CD4-positive, alpha-beta T cell treated with Interleukin-10 for 1 hour (primary cell): ENCODE data around the gene ITPRIP.
A peak's percentile ranks its signal among the peaks of the same experiment; 100 is the strongest.

ENCODE experiments used
- DNase-seq: peaks from one replicate; pipeline ENCODE4 v3.0.0-alpha.2; 2020

ITPRIP gene

DNA sequence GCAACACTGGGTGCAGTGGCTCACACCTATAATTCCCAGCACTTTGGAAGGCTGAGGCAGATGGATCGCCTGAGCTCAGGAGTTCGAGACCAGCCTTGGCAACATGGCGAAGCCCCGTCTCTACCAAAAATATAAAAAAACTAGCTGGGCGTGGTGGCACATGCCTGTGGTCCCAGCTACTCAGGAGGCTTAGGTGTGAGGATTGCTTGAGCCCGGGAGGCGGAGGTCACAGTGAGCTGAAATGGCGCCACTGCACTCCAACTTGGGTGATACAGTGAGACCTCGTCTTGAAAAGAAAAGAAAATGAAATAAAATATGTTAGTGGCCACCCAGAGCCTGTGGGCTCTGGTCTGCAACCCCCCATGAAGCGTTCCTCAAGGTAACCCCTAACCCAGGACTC is 13.3 kb downstream of the ITPRIP start:
- DNase-seq: no peak

- DNase-seq: no peak
Measured at GRCh38 chr10:104324221-104324686, 14.0 kb downstream of the ITPRIP start.

GRCh38 chr10:104323760-104324201 is 14.5 kb downstream of the ITPRIP start:
- DNase-seq: no peak

DNA sequence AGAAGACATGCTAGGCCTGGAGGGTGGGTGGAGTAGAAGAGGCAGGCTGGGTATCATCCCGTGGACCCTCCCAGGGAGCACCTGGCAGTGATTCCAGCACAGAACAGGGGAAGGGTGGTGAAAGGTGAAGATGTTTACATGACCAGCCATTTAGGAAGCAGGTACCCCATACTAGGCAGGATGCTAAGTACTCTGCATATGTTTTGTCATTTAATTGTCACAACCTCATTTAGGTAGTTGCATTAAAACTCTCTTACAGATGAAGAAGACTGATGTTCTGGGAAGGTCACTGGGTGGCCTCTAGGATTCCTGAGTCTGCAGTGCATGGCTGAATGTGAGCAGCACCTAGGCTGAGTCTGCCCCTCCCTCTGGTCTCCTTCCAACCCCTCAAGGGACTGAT is 15.2 kb downstream of the ITPRIP start:
- DNase-seq: no peak

- peak; percentile 49 for DNase-seq
Measured at GRCh38 chr10:104322416-104322782, 15.9 kb downstream of the ITPRIP start.

GRCh38 chr10:104321725-104322415 is 16.4 kb downstream of the ITPRIP start:
- no peak for DNase-seq

GRCh38 chr10:104321226-104321625 is 17.0 kb downstream of the ITPRIP start:
- no peak for DNase-seq

GRCh38 chr10:104318810-104319741 is 19.2 kb downstream of the ITPRIP start:
- DNase-seq: no peak

- DNase-seq: no peak
Measured at GRCh38 chr10:104318326-104318725, 19.9 kb downstream of the ITPRIP start.

- DNase-seq: no peak
Measured at GRCh38 chr10:104317726-104318299, 20.5 kb downstream of the ITPRIP start.

DNA sequence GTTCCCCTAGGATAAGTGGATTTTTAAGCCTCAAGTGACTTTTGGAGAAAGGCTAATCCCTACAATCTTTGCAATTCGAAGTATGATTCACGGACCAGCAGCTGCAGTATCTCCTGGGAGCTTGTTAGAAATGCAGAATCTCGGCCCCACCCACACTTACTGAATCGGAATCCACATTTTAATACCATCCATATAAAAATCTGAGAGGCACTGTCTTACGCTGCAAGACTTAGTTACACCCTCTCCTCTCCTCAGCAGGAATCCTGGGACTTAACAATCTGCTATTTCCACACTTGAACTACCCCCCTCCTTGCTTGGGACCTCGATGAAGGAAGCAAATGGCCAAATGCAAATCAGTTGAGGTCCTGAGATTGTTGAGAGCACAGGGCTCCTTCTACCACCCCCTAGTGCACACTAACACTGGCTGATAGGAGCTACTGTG is 21.0 kb downstream of the ITPRIP start:
- no peak for DNase-seq

DNA sequence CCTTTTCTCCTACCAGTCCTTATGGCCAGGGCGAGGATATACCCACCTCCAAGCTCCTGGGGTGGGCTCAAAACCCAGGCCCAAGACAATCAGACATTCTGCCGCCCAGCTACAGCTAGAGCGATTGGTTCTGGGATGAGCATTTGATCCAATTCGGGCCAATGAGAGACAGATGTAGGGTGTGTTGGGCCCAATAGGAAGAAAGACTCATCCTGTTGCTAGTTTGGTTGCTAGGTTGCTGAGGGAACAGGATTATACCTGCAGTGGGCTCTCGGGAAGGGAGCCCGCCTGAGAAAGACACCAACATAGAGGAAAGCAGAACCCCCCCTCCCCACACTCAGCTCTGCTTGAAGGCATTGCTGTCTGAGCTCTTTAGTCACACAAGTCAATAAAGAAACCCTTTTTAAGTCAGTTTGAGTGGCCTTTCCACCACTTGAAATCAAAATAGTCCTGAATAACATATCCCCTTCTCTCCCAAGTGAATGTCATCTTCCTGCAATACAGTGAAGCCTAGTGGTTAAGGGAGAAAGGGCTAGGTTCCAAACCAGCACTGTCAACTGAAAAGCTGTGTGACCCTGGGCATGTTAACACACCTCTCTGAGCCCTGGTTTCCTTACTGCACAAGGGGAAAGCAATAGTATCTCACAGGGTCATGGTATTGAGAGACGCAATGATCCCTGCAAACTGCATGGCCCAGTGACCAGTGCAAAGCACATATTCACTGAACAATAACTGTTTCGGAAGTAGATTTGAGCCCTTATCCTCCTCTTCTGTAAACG is 21.8 kb downstream of the ITPRIP start:
- DNase-seq: no peak

DNA sequence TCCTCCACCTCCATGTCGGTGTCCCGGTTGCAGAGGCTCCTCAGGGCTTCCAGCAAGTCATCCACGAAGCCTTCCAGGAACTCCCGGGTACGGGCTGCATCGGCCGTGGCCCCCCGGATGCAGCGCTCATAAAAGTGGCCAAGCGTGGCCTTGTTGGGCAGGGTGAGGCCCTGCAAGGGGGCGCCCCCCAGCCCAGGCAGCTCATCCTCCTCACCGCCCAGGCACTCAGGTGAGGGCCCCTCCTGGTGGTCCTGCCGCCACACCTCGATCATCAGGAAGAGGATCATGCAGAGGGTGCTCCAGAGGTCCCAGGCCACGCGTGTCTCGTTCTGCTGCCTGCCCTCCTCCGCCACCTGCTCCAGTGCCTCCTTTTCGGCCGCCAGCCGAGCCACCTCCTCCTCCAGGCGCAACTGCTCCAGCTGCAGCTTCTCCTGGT is 22.8 kb downstream of the ITPRIP start:
- no peak for DNase-seq

DNA sequence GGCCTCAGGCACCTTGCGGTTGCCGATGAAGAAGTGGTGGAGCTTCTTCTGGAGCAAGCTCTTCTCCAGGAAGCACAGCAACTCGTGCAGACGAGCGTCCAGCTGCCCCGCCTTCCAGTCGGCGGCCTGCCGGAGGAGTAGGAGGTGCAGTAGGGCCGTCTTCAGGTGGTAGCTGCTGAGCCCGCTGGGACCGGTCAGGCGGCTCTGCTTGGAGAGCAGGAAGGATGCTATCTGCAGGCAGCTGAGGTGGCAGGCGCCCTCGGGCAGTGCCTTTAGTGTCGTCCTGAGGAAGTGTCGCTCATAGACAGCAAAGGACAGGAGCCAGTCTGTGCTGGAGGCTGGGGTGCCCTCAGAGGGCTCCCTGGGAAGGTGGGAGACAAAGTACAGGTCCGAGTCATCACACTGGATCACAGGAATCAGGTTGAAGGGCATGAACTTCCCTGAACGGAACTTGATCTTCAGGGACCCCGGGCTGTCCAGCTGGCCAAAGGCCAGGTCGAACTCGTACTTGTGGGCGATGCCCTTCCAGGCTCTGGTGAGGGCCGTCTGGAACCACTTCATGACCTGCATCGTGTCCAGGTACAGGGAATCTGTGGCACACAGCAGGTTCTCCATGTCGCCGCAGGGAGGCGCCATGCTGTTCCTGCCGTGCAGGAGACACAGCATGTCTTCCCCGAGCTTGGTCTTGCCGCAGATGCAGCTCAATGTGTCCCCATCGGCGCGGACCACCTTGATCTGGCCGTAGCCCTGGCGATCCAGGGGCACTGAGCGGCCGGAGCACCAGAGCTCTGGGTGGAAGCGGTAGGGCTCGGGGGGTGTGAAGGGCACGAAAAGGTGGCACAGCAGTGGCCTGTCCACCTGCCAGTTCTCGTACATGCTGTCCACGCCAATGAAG is 23.4 kb downstream of the ITPRIP start:
- DNase-seq: no peak

- no peak for DNase-seq
Measured at GRCh38 chr10:104311184-104311720, 27.0 kb downstream of the ITPRIP start.

DNA sequence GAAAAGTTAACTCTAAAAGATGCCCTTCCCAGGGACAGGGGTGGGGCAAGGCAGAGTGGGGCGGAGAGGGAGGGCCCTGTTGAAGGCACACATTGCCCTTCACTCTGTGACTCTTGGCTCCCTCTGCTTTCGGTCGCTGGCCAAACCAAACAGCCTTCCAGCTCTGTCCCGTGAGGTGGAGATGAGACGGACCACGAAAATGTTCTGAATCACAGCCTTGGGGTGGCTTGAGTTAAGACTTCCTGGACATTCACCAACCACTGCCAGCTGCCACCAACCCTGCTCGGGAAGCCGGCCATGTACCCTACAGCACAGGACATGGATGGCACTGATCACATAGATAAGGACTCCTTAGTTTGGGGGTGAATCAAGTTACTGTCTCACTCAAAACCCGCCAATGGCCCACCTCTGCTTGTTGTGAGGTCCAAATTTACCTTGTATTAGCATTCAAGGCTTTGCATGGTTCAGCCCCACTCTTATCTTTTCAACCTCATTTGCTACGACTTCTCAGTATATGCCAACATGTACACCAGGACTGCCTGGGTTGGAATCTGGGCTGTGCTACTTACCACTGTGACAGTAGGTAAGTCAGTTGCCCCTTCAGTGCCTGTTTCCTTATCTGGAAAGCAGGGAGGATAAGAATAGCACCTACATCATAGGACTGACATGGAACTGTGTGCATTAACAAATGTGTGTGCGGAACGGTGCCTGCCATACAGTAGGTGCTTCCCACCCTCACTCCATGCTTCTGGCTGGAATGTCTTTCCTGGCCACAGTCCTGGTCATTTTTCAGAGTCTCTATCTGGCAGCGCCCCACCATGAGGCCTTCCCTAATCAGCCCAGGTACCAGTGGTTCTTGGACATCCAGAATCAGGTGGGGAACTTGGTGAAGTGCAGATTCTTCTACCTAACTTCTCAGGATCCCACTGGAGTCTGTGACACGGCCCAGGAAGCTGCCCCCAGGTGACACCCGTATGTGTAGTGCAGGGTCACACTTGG is 28.0 kb downstream of the ITPRIP start:
- DNase-seq: no peak

DNA sequence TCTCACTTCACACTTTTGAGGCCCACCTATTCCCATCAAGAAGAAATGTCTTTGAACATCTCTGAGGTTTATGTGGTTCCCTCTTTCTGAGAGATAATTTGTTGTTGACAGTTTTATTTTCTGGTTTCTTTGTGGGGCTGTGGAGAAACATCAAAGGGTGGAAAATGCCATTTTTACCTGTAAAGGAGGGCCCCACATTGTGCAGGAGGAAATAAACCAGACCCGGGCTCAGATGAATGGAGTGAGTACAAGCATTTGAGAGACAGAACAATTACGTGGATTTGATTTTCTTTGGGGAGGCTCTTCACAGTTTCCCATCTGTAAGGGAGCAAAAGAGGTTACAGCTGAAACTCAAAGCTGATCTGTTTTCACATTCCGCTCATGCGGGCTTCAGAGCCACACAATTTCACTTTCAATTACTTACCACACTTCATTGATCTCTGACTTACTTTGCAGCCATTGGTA is 29.8 kb downstream of the ITPRIP start:
- peak; percentile 43 for DNase-seq

- no peak for DNase-seq
Measured at GRCh38 chr10:104307576-104308438, 30.5 kb downstream of the ITPRIP start.

DNA sequence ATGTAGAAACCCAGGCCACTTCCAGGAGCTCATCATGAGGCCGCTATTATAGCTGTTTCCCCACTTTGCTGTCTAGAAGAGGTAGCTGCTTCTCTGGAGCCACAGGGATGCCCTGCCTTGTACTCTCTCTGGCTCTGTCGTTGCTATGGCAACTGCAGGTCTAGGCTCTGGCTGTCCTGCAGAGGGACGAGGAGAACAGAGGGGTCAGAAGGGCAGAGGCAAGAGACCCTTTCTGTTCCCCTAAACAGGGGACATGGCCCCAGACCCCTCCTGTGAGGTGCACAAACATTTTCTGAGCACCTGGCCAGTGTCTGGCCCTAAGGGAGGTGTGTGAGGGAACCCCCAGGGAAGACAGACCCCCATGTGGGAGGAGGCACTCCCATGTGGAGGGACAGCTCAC is 31.4 kb downstream of the ITPRIP start:
- no peak for DNase-seq
